Ovary (tissue), 3 donors: ENCODE data around the gene MOG.

Experiments used
- POLR2A ChIP-seq: fragments of 450-650 bp; IDR thresholded peaks from one replicate; pipeline ENCODE4 v1.6.1; 2017; ENCODE audit warnings: antibody characterized with exemption, mild to moderate bottlenecking, moderate library complexity
- TF ChIP-seq, protein P1 (sequence below), 3 donors: fragments of 450-650 bp in 2 of 3; fragments of 200-600 bp in 1 of 3; IDR thresholded peaks; one replicate each; pipeline versions ENCODE4 v1.5.1 to v1.8.0; 2016 to 2022; ENCODE audit warnings: antibody characterized with exemption in 3 of 3, mild to moderate bottlenecking in 1 of 3
- donor health status: DM: no; HTN: no; CAD: no.

GRCh38 chr6:29676981-29677601, 20.2 kb downstream of the MOG start:
- TF ChIP-seq, protein P1, sequence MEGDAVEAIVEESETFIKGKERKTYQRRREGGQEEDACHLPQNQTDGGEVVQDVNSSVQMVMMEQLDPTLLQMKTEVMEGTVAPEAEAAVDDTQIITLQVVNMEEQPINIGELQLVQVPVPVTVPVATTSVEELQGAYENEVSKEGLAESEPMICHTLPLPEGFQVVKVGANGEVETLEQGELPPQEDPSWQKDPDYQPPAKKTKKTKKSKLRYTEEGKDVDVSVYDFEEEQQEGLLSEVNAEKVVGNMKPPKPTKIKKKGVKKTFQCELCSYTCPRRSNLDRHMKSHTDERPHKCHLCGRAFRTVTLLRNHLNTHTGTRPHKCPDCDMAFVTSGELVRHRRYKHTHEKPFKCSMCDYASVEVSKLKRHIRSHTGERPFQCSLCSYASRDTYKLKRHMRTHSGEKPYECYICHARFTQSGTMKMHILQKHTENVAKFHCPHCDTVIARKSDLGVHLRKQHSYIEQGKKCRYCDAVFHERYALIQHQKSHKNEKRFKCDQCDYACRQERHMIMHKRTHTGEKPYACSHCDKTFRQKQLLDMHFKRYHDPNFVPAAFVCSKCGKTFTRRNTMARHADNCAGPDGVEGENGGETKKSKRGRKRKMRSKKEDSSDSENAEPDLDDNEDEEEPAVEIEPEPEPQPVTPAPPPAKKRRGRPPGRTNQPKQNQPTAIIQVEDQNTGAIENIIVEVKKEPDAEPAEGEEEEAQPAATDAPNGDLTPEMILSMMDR (IDR thresholded peaks at IDR 0.05) = no peak
- no peak for TF ChIP-seq POLR2A
